Stimulated activated CD4-positive, alpha-beta T cell treated with anti-CD3 and anti-CD28 coated beads, Interleukin-15, amount 100 ng/mL, for 24 hours (primary cell): ENCODE results near the gene PPFIA2.

ENCODE experiments used
- DNase-seq: peaks from one replicate; pipeline ENCODE4 v3.0.0-alpha.2; 2020

PPFIA2 gene

GRCh38 chr12:81759190-81760051 is at the start of gene PPFIA2:
Gene PPFIA2 (minus strand): TSS chr12:81759350.
- DNase-seq: peak; percentile 39

- no peak for DNase-seq
Observed at GRCh38 chr12:81800298-81801148, 41.4 kb upstream of the PPFIA2 start.

- DNase-seq: no peak
Observed at GRCh38 chr12:81798294-81798693, 39.1 kb upstream of the PPFIA2 start.

GRCh38 chr12:81797100-81797499 is 38.0 kb upstream of the PPFIA2 start:
- no peak for DNase-seq

GRCh38 chr12:81792666-81793065 is 33.5 kb upstream of the PPFIA2 start:
- DNase-seq: no peak

- no peak for DNase-seq
Observed at GRCh38 chr12:81779216-81779615, 20.1 kb upstream of the PPFIA2 start.

- no peak for DNase-seq
Observed at GRCh38 chr12:81778719-81779118, 19.6 kb upstream of the PPFIA2 start.

- DNase-seq: peak; percentile 40
Observed at GRCh38 chr12:81758421-81759189, 545 bp downstream of the PPFIA2 start.

GRCh38 chr12:81757731-81758365 is 1.3 kb downstream of the PPFIA2 start:
- no peak for DNase-seq

GRCh38 chr12:81729781-81730180 is 29.4 kb downstream of the PPFIA2 start:
- DNase-seq: no peak

- DNase-seq: no peak
Observed at GRCh38 chr12:81727391-81727790, 31.8 kb downstream of the PPFIA2 start.

GRCh38 chr12:81726634-81727033 is 32.5 kb downstream of the PPFIA2 start:
- no peak for DNase-seq

GRCh38 chr12:81723361-81723760 is 35.8 kb downstream of the PPFIA2 start:
- DNase-seq: no peak

- DNase-seq: no peak
Observed at GRCh38 chr12:81722004-81722403, 37.1 kb downstream of the PPFIA2 start.

- no peak for DNase-seq
Observed at GRCh38 chr12:81718616-81719015, 40.5 kb downstream of the PPFIA2 start.

- DNase-seq: no peak
Observed at GRCh38 chr12:81712536-81712935, 46.6 kb downstream of the PPFIA2 start.

GRCh38 chr12:81705586-81705985 is 53.6 kb downstream of the PPFIA2 start:
- no peak for DNase-seq

- DNase-seq: no peak
Observed at GRCh38 chr12:81699551-81699950, 59.6 kb downstream of the PPFIA2 start.

GRCh38 chr12:81692008-81692407 is 67.1 kb downstream of the PPFIA2 start:
- no peak for DNase-seq

- no peak for DNase-seq
Observed at GRCh38 chr12:81683881-81684280, 75.3 kb downstream of the PPFIA2 start.

GRCh38 chr12:81679614-81680013 is 79.5 kb downstream of the PPFIA2 start:
- no peak for DNase-seq

GRCh38 chr12:81670759-81671158 is 88.4 kb downstream of the PPFIA2 start:
- no peak for DNase-seq

GRCh38 chr12:81668475-81668874 is 90.7 kb downstream of the PPFIA2 start:
- peak; percentile 31 for DNase-seq
